Mucosa of rectum (tissue), 2 donors: ENCODE measurements around the gene PTPRN.

Experiments
- H3K27ac ChIP-seq, 2 donors: one replicate each; pipeline ENCODE4 v1.7.0; 2013; ENCODE audit warnings: inconsistent platforms in 2 of 2, low read depth in 2 of 2, low read length in 2 of 2
- H3K27me3 ChIP-seq, 2 donors: one replicate each; pipeline ENCODE4 v1.7.0; 2013; ENCODE audit warnings: low read length in 2 of 2; ENCODE audit not compliant: control insufficient read depth in 2 of 2, insufficient read depth in 2 of 2
- H3K36me3 ChIP-seq, 2 donors: one replicate each; pipeline ENCODE4 v1.7.0; 2013; ENCODE audit warnings: low read length in 2 of 2; ENCODE audit not compliant: control insufficient read depth in 2 of 2, insufficient read depth in 2 of 2
- H3K4me1 ChIP-seq, 2 donors: one replicate each; pipeline ENCODE4 v1.7.0; 2013; ENCODE audit warnings: low read length in 2 of 2, mild to moderate bottlenecking in 1 of 2; ENCODE audit not compliant: control insufficient read depth in 2 of 2, insufficient read depth in 2 of 2
- H3K4me3 ChIP-seq, 2 donors: one replicate each; pipeline ENCODE4 v1.7.0; 2013; ENCODE audit warnings: low read length in 2 of 2
- H3K9ac ChIP-seq, 2 donors: one replicate each; pipeline ENCODE4 v1.7.0; 2013; ENCODE audit warnings: low read length in 2 of 2, low read depth in 1 of 2, mild to moderate bottlenecking in 1 of 2
- H3K9me3 ChIP-seq, 2 donors: one replicate each; pipeline ENCODE4 v1.7.0; 2013; ENCODE audit warnings: low read length in 2 of 2; ENCODE audit not compliant: control insufficient read depth in 2 of 2
- donor health status: healthy.
- donor health status: Normal muscosa, but diverticular disease.

Gene PTPRN

DNA sequence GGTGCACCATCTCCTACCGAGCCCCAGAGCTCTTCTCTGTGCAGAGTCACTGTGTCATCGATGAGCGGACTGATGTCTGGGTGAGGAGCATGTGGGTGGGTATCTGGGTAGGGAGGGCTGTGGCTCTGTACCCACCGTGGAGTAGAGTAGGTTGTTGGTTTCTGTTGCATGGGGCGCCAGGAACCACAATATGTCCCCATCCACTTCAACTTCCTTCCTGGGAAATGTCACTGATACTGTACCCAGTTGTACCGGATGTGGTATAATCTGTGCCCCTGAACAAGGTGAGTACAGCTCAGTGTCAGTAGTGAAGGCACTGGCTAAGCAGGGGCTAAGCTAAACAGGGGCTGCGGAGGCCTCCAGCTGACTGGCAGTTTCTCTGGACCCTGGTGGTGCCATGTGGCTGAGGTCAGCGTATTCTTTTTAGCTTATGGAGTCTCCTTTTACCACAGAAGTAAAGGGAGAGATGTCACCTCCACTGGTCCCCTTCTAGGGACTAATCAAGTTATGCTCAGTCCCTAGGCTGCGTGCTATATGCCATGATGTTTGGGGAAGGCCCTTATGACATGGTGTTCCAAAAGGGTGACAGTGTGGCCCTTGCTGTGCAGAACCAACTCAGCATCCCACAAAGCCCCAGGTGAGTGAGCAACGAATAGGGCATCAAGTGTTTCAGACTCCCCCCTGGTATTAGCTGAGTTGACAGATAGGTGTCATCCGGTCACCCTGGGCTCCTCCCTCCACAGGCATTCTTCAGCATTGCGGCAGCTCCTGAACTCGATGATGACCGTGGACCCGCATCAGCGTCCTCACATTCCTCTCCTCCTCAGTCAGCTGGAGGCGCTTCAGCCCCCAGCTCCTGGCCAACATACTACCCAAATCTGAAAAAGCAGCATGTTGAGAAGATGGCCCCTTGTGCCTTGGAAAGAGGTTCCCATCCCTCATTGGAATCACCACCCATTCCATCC, 61.2 kb downstream of the PTPRN start:
- H3K27ac ChIP-seq: peak overlapping the region; percentile 98
- H3K27me3 ChIP-seq: no peaks in the 10 kb centered on the region
- peak overlapping the region; percentile 14 to 64 for H3K4me3 ChIP-seq
- H3K9ac ChIP-seq: peak overlapping the region in 1 of 2 donors; percentile 28
- peaks cover 17 to 32% of the 10 kb centered on the region in 2 donors for H3K36me3 ChIP-seq
- no peaks in the 10 kb centered on the region for H3K9me3 ChIP-seq
- H3K4me1 ChIP-seq: peaks cover 76 to 78% of the 10 kb centered on the region in 2 donors

DNA sequence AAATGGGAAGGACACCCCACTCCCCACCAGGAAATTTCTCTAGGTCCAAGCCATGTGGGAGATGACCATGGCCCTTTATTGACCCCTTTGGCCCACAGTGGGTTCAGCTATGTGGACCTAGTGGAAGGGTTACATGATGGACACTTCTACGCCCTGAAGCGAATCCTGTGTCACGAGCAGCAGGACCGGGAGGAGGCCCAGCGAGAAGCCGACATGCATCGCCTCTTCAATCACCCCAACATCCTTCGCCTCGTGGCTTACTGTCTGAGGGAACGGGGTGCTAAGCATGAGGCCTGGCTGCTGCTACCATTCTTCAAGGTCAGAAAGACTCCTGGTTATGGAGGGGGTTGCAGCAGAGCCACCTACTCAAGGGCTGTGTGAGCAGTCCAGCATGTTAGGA, 62.6 kb downstream of the PTPRN start:
- Histone ChIP-seq H3K36me3 (peaks cover 17 to 31% of the 10 kb centered on the region in 2 donors), H3K27me3 (no peaks in the 10 kb centered on the region), H3K9ac (peak overlapping the region in 1 of 2 donors; percentile 97), H3K9me3 (no peaks in the 10 kb centered on the region), H3K27ac (peak overlapping the region in 1 of 2 donors; percentile 98), H3K4me1 (peaks cover 62 to 68% of the 10 kb centered on the region in 2 donors), H3K4me3 (peak overlapping the region in 1 of 2 donors; percentile 88)

DNA sequence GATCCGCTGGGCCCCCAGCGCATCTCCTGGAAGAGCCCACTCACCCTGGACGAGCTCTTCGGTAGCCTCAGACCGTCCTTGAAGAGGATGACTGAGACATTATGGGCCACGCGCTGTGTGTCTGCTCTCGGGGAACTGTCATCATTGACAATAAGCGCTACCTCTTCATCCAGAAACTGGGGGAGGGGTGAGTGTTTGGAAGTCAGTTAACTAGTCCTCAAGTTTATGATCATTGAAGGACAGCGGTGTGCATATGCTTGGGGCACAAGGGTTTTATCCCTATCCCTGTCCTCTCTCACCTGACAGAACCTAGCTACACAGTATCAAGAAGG, 63.3 kb downstream of the PTPRN start:
- Histone ChIP-seq H3K4me1 (peaks cover 56 to 63% of the 10 kb centered on the region in 2 donors), H3K36me3 (peaks cover 14 to 27% of the 10 kb centered on the region in 2 donors), H3K9ac (peak overlapping the region; percentile 90 to 97), H3K27ac (peak overlapping the region; percentile 90 to 94), H3K9me3 (no peaks in the 10 kb centered on the region), H3K27me3 (no peaks in the 10 kb centered on the region), H3K4me3 (peak overlapping the region; percentile 82 to 88)

DNA sequence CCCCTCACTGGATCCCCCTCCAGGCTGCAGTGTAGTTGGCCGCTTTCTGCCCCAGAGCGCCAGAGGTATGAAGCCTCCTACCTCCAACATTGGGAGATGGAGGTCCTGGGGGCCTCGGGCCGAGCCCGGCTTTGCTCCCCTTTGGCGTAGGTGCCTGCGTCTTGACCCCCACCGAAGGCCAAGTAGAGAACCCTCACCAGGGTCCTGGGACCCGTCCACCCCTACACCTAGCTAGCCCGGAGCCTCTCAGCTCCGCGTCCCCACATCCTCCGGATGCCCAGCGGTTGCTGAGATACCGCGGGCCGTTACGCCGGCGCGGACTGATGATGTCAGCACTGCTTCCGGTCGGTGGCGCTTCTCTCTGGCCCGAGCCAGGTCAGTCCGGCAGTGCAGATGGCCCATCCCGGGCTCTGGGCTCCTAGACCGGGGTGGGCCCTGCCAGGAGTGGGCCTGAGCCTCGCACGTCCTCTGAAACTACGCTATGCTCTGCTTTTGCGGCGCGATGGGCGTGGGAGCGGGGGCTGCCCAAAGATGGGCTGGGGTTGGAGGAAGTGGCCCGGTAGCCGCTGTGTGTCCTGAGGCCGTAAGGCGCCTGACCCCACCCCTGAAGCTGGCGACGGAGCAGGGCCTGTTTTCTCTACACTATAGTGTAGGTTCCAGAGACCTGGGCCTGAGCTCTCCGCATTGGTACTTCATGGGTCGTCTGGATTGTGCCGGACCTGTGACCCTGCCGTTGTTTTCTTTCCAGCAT, 63.9 kb downstream of the PTPRN start, which contains the start of the genes GLB1L and STK16:
Gene GLB1L (minus strand): TSS at position 297 of the 751 bp plus-strand sequence. CDS start 1,871 bp downstream, outside the sequence.
Gene STK16 (plus strand): TSS at position 332 of the 751 bp plus-strand sequence. CDS start 521 bp downstream, outside the sequence.
- H3K27ac ChIP-seq: peak within 1 kb of the TSS; percentile 90 to 94
- H3K4me1 ChIP-seq: peaks cover 50 to 58% of the 10 kb centered on the region in 2 donors
- peak within 1 kb of the TSS; percentile 82 to 88 for H3K4me3 ChIP-seq
- H3K36me3 ChIP-seq: peaks cover 9 to 22% of the 10 kb centered on the region in 2 donors
- H3K9me3 ChIP-seq: no peaks in the 10 kb centered on the region
- peak within 1 kb of the TSS; percentile 90 to 97 for H3K9ac ChIP-seq
- no peaks in the 10 kb centered on the region for H3K27me3 ChIP-seq

DNA sequence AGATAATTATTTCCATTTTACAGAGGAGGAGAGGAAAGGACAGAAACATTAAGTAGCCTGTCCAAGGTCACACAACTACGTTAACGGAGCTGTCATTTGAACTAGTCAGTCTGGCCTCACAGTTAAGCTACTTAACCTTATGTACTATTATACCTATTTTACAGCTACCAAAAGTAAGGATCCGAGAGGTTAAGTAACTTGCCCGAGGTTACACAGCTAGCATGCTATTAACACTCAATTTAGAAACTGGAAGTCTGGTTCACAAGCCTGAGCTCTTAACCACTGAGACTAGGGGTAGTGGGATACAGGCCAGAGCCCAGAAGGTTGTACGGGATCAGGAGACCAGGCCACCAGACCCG, 64.4 kb downstream of the PTPRN start:
- Histone ChIP-seq H3K27ac (peak overlapping the region; percentile 90 to 94), H3K36me3 (peaks cover 7 to 17% of the 10 kb centered on the region in 2 donors), H3K4me3 (peak overlapping the region; percentile 82 to 88), H3K4me1 (peaks cover 45 to 52% of the 10 kb centered on the region in 2 donors), H3K27me3 (no peaks in the 10 kb centered on the region), H3K9me3 (no peaks in the 10 kb centered on the region), H3K9ac (peak overlapping the region; percentile 90 to 97)

DNA sequence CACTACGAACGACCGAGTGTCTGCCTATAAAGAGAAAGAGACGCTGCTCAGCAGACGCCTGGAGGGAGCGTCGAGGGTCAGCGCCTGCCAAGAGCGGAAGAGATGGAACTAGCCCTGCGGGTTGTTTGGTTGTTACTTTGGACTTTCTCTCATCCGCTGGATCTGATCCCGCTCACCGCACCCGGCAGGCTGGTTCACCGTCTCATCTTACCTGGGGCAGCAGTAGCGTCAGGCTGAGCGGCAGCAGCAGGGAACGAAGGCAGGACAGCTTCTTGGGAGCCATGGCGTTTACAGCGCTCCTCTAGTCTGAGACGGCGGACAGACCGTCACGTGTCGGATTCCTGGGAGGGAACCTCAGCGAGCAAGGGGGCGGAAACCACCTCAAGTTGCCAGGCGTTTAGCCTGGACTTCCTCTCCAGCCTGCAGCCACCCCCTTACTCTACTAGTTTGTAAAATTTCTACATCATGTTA, 65.9 kb downstream of the PTPRN start:
- Histone ChIP-seq H3K27ac (peak overlapping the region; percentile 7 to 24), H3K9me3 (no peaks in the 10 kb centered on the region), H3K4me1 (peaks cover 30 to 38% of the 10 kb centered on the region in 2 donors), H3K27me3 (no peaks in the 10 kb centered on the region), H3K9ac (peak overlapping the region in 1 of 2 donors; percentile 34), H3K4me3 (peak overlapping the region; percentile 34 to 66), H3K36me3 (peaks cover 7 to 21% of the 10 kb centered on the region in 2 donors)
